Breast epithelium (tissue), 4 donors: Measurements from ENCODE around the gene ARIH1. TPM values are rescaled to one million over a fixed set of nuclear protein-coding genes. Genes with fewer than 3 reads are reported as not detected.

Experiments used
- DNase-seq, 2 donors: peaks; one replicate each; pipeline ENCODE4 v3.0.0-alpha.2; 2019; ENCODE audit warnings: low spot score in 2 of 2
- H3K27ac ChIP-seq, 2 donors: fragments of 200-600 bp; sonication (generic) in 1 of 2; one replicate each; pipeline ENCODE4 v1.5.1; 2016 to 2019; ENCODE audit warnings: mild to moderate bottlenecking in 1 of 2
- H3K27me3 ChIP-seq, 2 donors: fragments of 200-600 bp; sonication (generic) in 1 of 2; one replicate each; pipeline versions ENCODE4 v1.5.1 to v1.6.0; 2017 to 2019; ENCODE audit warnings: control low read depth in 1 of 2, mild to moderate bottlenecking in 1 of 2
- H3K36me3 ChIP-seq: fragments of 200-600 bp; one replicate; pipeline ENCODE4 v1.5.1; 2019
- H3K4me1 ChIP-seq, 2 donors: fragments of 200-600 bp; sonication (generic); one replicate each; pipeline ENCODE4 v1.5.1; 2016 to 2019; ENCODE audit warnings: control low read depth in 1 of 2
- H3K4me3 ChIP-seq, 3 donors: fragments of 200-600 bp; sonication (generic); 1 replicate in 2 of 3; 2 replicates in 1 of 3; pipeline ENCODE4 v1.5.1; 2016 to 2019; ENCODE audit warnings: mild to moderate bottlenecking in 3 of 3, moderate library complexity in 2 of 3
- H3K9me3 ChIP-seq, 2 donors: fragments of 200-600 bp; sonication (generic) in 1 of 2; one replicate each; pipeline ENCODE4 v1.5.1; 2016 to 2019; ENCODE audit warnings: control low read depth in 1 of 2
- CTCF ChIP-seq, 3 donors: fragments of 450-650 bp; IDR thresholded peaks; one replicate each; pipeline ENCODE4 v1.5.1; 2016 to 2017; ENCODE audit warnings: antibody characterized with exemption in 3 of 3, mild to moderate bottlenecking in 3 of 3, moderate library complexity in 3 of 3
- POLR2A ChIP-seq: fragments of 450-650 bp; IDR thresholded peaks from one replicate; pipeline ENCODE4 v1.6.1; 2016; ENCODE audit warnings: antibody characterized with exemption, mild to moderate bottlenecking, moderate library complexity
- POLR2AphosphoS5 ChIP-seq, 3 donors: sonication (generic); formaldehyde crosslinking; IDR thresholded peaks; one replicate each; pipeline ENCODE4 v1.6.1; 2017; ENCODE audit warnings: antibody characterized with exemption in 3 of 3
- intact Hi-C: fragments of 100-400 bp; cut with DNase I; formaldehyde crosslinking; loops from one replicate; pipeline ENCODE4 v1.15.1; 2023; ENCODE audit warnings: low total_unique reads
- total RNA-seq, 3 donors: library from RNA; depleted of rRNA; stranded (reverse); fragments of >200 nt; gene quantifications; one replicate each; pipeline ENCODE4 v1.1.0, GENCODE V29; 2016

Gene ARIH1
- total RNA-seq, 3 donors from 2014 or later, result 54.1 to 106 (median 61.1) TPM

- DNase-seq, result no peak
- Histone ChIP-seq H3K9me3 (peaks cover 3 to 5% of the 10 kb centered on the region in 2 donors), H3K36me3 (peaks cover 16% of the 10 kb centered on the region), H3K27me3 (no peaks in the 10 kb centered on the region), H3K4me3 (no peak overlapping the region), H3K4me1 (no peaks in the 10 kb centered on the region), H3K27ac (no peak overlapping the region)
- no peak for TF ChIP-seq POLR2AphosphoS5 (IDR thresholded peaks at IDR 0.05)
- TF ChIP-seq CTCF (IDR thresholded peaks at IDR 0.05), result no peak
- no peak for TF ChIP-seq POLR2A
- intact Hi-C loops, result no loop called here
These were observed 105.7 kb downstream of the ARIH1 start for GRCh38 chr15:72579814-72580213.

- TF ChIP-seq POLR2A (no peak), CTCF (IDR thresholded peaks at IDR 0.05) (no peak), POLR2AphosphoS5 (IDR thresholded peaks at IDR 0.05) (no peak)
- intact Hi-C loops, result no loop called here
- Histone ChIP-seq H3K27me3 (no peaks in the 10 kb centered on the region), H3K4me3 (no peak overlapping the region), H3K36me3 (peaks cover 16% of the 10 kb centered on the region), H3K27ac (no peak overlapping the region), H3K9me3 (peaks cover 2 to 3% of the 10 kb centered on the region in 2 donors), H3K4me1 (no peaks in the 10 kb centered on the region)
- no peak for DNase-seq
These were observed 109.9 kb downstream of the ARIH1 start for GRCh38 chr15:72584006-72584405.

- Histone ChIP-seq H3K4me3 (no peak overlapping the region), H3K36me3 (peaks cover 16% of the 10 kb centered on the region), H3K9me3 (no peaks in the 10 kb centered on the region), H3K4me1 (no peaks in the 10 kb centered on the region), H3K27me3 (no peaks in the 10 kb centered on the region), H3K27ac (no peak overlapping the region)
- intact Hi-C loops, result no loop called here
- DNase-seq, result no peak
- TF ChIP-seq POLR2AphosphoS5 (IDR thresholded peaks at IDR 0.05) (no peak), POLR2A (no peak), CTCF (IDR thresholded peaks at IDR 0.05) (no peak)
These were observed 110.9 kb downstream of the ARIH1 start for GRCh38 chr15:72585025-72585424.

- no peaks in the 10 kb centered on the region for H3K4me1 ChIP-seq
- intact Hi-C loops, result no loop called here
- H3K36me3 ChIP-seq, result peaks cover 13% of the 10 kb centered on the region
- no peak for DNase-seq
- H3K4me3 ChIP-seq, result no peak overlapping the region
- no peaks in the 10 kb centered on the region for H3K27me3 ChIP-seq
- no peak overlapping the region for H3K27ac ChIP-seq
- TF ChIP-seq POLR2AphosphoS5 (IDR thresholded peaks at IDR 0.05) (no peak), CTCF (IDR thresholded peaks at IDR 0.05) (no peak), POLR2A (no peak)
- H3K9me3 ChIP-seq, result no peaks in the 10 kb centered on the region
These were observed 111.4 kb downstream of the ARIH1 start for GRCh38 chr15:72585476-72586058.

- no peaks in the 10 kb centered on the region for H3K36me3 ChIP-seq
- H3K4me1 ChIP-seq, result no peaks in the 10 kb centered on the region
- no peaks in the 10 kb centered on the region for H3K9me3 ChIP-seq
- H3K4me3 ChIP-seq, result no peak overlapping the region
- DNase-seq, result no peak
- TF ChIP-seq CTCF (IDR thresholded peaks at IDR 0.05), result no peak
- no peak for TF ChIP-seq POLR2AphosphoS5 (IDR thresholded peaks at IDR 0.05)
- TF ChIP-seq POLR2A, result no peak
- H3K27ac ChIP-seq, result no peak overlapping the region
- intact Hi-C loops, result no loop called here
- H3K27me3 ChIP-seq, result no peaks in the 10 kb centered on the region
These were observed 114.0 kb downstream of the ARIH1 start for GRCh38 chr15:72588096-72588495.
